Measurements from ENCODE around the gene ENPP3. TPM values are rescaled to one million over a fixed set of nuclear protein-coding genes. Genes with fewer than 3 reads are reported as not detected.

ENPP3 gene
- polyA plus RNA-seq, 1 experiment = 0.14 TPM

GRCh38 chr6:131736811-131737210 is 99.7 kb downstream of the ENPP3 start:
- CTCF ChIA-PET = interaction anchor here (2.2 kb wide), 1 partner anchor 42 kb away, joined by 9 read pairs; no protein-coding TSS in a partner anchor
- POLR2A ChIA-PET = no interaction called here
- H3K27ac ChIP-seq (ENCODE audit: low read depth, low read length) = no peak overlapping the region
- no peak for DNase-seq (ENCODE audit: low read depth, low spot score)
- no peak overlapping the region for H3K4me3 ChIP-seq (ENCODE audit: low read depth, low read length)
- TF ChIP-seq CTCF (IDR thresholded peaks at IDR 0.05; ENCODE audit: low read depth, low read length) = no peak
- H3K27me3 ChIP-seq (ENCODE audit: control insufficient read depth, insufficient read depth, low read length) = no peaks in the 10 kb centered on the region
- no peaks in the 10 kb centered on the region for H3K9me3 ChIP-seq (ENCODE audit: control insufficient read depth, insufficient read depth, low read length)

GRCh38 chr6:131739136-131739535 is 102.0 kb downstream of the ENPP3 start:
- Histone ChIP-seq H3K4me3 (ENCODE audit: low read depth, low read length) (no peak overlapping the region), H3K9me3 (ENCODE audit: control insufficient read depth, insufficient read depth, low read length) (no peaks in the 10 kb centered on the region), H3K27ac (ENCODE audit: low read depth, low read length) (no peak overlapping the region), H3K27me3 (ENCODE audit: control insufficient read depth, insufficient read depth, low read length) (no peaks in the 10 kb centered on the region)
- POLR2A ChIA-PET = no interaction called here
- TF ChIP-seq CTCF (IDR thresholded peaks at IDR 0.05; ENCODE audit: low read depth, low read length) = no peak
- CTCF ChIA-PET = no interaction called here
- no peak for DNase-seq (ENCODE audit: low read depth, low spot score)

- POLR2A ChIA-PET = no interaction called here
- no peak for TF ChIP-seq CTCF (IDR thresholded peaks at IDR 0.05; ENCODE audit: low read depth, low read length)
- no peaks in the 10 kb centered on the region for H3K27me3 ChIP-seq (ENCODE audit: control insufficient read depth, insufficient read depth, low read length)
- DNase-seq (ENCODE audit: low read depth, low spot score) = no peak
- no peak overlapping the region for H3K4me3 ChIP-seq (ENCODE audit: low read depth, low read length)
- CTCF ChIA-PET = no interaction called here
- H3K9me3 ChIP-seq (ENCODE audit: control insufficient read depth, insufficient read depth, low read length) = no peaks in the 10 kb centered on the region
- H3K27ac ChIP-seq (ENCODE audit: low read depth, low read length) = no peak overlapping the region
Measured at GRCh38 chr6:131740161-131740560, 103.1 kb downstream of the ENPP3 start.

- ChIA-PET CTCF (no interaction called here), POLR2A (no interaction called here)
- TF ChIP-seq CTCF (IDR thresholded peaks at IDR 0.05; ENCODE audit: low read depth, low read length) = no peak
- Histone ChIP-seq H3K9me3 (ENCODE audit: control insufficient read depth, insufficient read depth, low read length) (no peaks in the 10 kb centered on the region), H3K27ac (ENCODE audit: low read depth, low read length) (no peak overlapping the region), H3K4me3 (ENCODE audit: low read depth, low read length) (no peak overlapping the region), H3K27me3 (ENCODE audit: control insufficient read depth, insufficient read depth, low read length) (no peaks in the 10 kb centered on the region)
- DNase-seq (ENCODE audit: low read depth, low spot score) = no peak
Measured at GRCh38 chr6:131741688-131742393, 104.7 kb downstream of the ENPP3 start.

GRCh38 chr6:131744432-131745287 is 107.6 kb downstream of the ENPP3 start:
- TF ChIP-seq CTCF (IDR thresholded peaks at IDR 0.05; ENCODE audit: low read depth, low read length) = no peak
- ChIA-PET CTCF (interaction anchor here (0.6 to 1.1 kb wide), 3 partner anchors 17 to 742 kb away, joined by 3 to 4 read pairs (median 4); no protein-coding TSS in a partner anchor), POLR2A (no interaction called here)
- no peak overlapping the region for H3K4me3 ChIP-seq (ENCODE audit: low read depth, low read length)
- no peaks in the 10 kb centered on the region for H3K27me3 ChIP-seq (ENCODE audit: control insufficient read depth, insufficient read depth, low read length)
- no peak for DNase-seq (ENCODE audit: low read depth, low spot score)
- H3K9me3 ChIP-seq (ENCODE audit: control insufficient read depth, insufficient read depth, low read length) = no peaks in the 10 kb centered on the region
- no peak overlapping the region for H3K27ac ChIP-seq (ENCODE audit: low read depth, low read length)
